Measurements from ENCODE around the gene B4GALT4.

The B4GALT4 gene

GRCh38 chr3:119184796-119185570 is 55.7 kb downstream of the B4GALT4 start:
- H3K4me3 ChIP-seq (ENCODE audit: low read length) = no peak overlapping the region
- DNase-seq (ENCODE audit: low read depth) = peak; percentile 81
- no peak for TF ChIP-seq CTCF (conservative IDR thresholded peaks at IDR 0.05; ENCODE audit: low read length)

GRCh38 chr3:119184111-119184510 is 56.6 kb downstream of the B4GALT4 start:
- DNase-seq (ENCODE audit: low read depth) = no peak
- TF ChIP-seq CTCF (conservative IDR thresholded peaks at IDR 0.05; ENCODE audit: low read length) = no peak
- H3K4me3 ChIP-seq (ENCODE audit: low read length) = no peak overlapping the region

- peak; percentile 31 for DNase-seq (ENCODE audit: low read depth)
- H3K4me3 ChIP-seq (ENCODE audit: low read length) = no peak overlapping the region
- no peak for TF ChIP-seq CTCF (conservative IDR thresholded peaks at IDR 0.05; ENCODE audit: low read length)
These were observed 58.9 kb downstream of the B4GALT4 start for GRCh38 chr3:119181765-119182164.

- DNase-seq (ENCODE audit: low read depth) = no peak
- no peak for TF ChIP-seq CTCF (conservative IDR thresholded peaks at IDR 0.05; ENCODE audit: low read length)
These were observed 63.4 kb downstream of the B4GALT4 start for GRCh38 chr3:119177321-119177720.

GRCh38 chr3:119176778-119177177 is 63.9 kb downstream of the B4GALT4 start:
- no peak overlapping the region for H3K4me3 ChIP-seq (ENCODE audit: low read length)
- TF ChIP-seq CTCF (conservative IDR thresholded peaks at IDR 0.05; ENCODE audit: low read length) = no peak
- DNase-seq (ENCODE audit: low read depth) = no peak

More at GRCh38 chr3:119177321-119177720, 63.4 kb downstream of the B4GALT4 start:
- H3K4me3 ChIP-seq (ENCODE audit: low read length) = no peak overlapping the region

- no peak overlapping the region for H3K4me3 ChIP-seq (ENCODE audit: low read length)
- no peak for TF ChIP-seq CTCF (conservative IDR thresholded peaks at IDR 0.05; ENCODE audit: low read length)
- peak; percentile 37 for DNase-seq (ENCODE audit: low read depth)
These were observed 64.6 kb downstream of the B4GALT4 start for GRCh38 chr3:119175872-119176756.
